Chondrocyte (in vitro differentiated cells): ENCODE results near the gene MFN2. TPM values are rescaled to one million over a fixed set of nuclear protein-coding genes. Genes with fewer than 3 reads are reported as not detected.

ENCODE experiments used
- DNase-seq: peaks from one replicate; pipeline ENCODE4 v3.0.0; 2021; ENCODE audit warnings: mixed read lengths, low spot score
- H3K27ac Mint-ChIP-seq: one replicate; pipeline ENCODE4 v1.8.0; 2021; ENCODE audit warnings: mild to moderate bottlenecking, moderate library complexity, mixed read lengths; ENCODE audit not compliant: unreplicated experiment
- H3K27me3 Mint-ChIP-seq: 2 replicates; pipeline ENCODE4 v1.8.0; 2021; ENCODE audit warnings: low read depth, mixed read lengths
- H3K36me3 Mint-ChIP-seq: 2 replicates; pipeline ENCODE4 v1.8.0; 2021; ENCODE audit warnings: low read depth, mixed read lengths
- H3K4me1 Mint-ChIP-seq: 2 replicates; pipeline ENCODE4 v1.8.0; 2021; ENCODE audit warnings: low read depth, mild to moderate bottlenecking, mixed read lengths
- H3K4me3 Mint-ChIP-seq: one replicate; pipeline ENCODE4 v1.8.0; 2021; ENCODE audit warnings: mild to moderate bottlenecking, moderate library complexity, mixed read lengths; ENCODE audit not compliant: unreplicated experiment
- H3K9me3 Mint-ChIP-seq: 2 replicates; pipeline ENCODE4 v1.8.0; 2021; ENCODE audit warnings: low read depth, mixed read lengths
- total RNA-seq: library from RNA; stranded (reverse); gene quantifications from 3 replicates; pipeline ENCODE4 v1.2.1, GENCODE V29; 2021
- TF ChIP-seq, protein P1 (sequence below): fragments of 200-600 bp; sonication (generic); IDR thresholded peaks from 2 replicates; pipeline ENCODE4 v1.5.0; 2021; ENCODE audit warnings: antibody characterized with exemption, mild to moderate bottlenecking, moderate library complexity

The MFN2 gene
- total RNA-seq, 1 donor from 2014 or later, result 56.6 TPM

GRCh38 chr1:11960715-11961114, 19.5 kb upstream of the MFN2 start:
- H3K4me1 Mint-ChIP-seq, result no peaks in the 10 kb centered on the region
- no peak overlapping the region for H3K4me3 Mint-ChIP-seq
- H3K9me3 Mint-ChIP-seq, result no peaks in the 10 kb centered on the region
- H3K36me3 Mint-ChIP-seq, result peaks cover 30% of the 10 kb centered on the region
- no peak overlapping the region for H3K27ac Mint-ChIP-seq
- TF ChIP-seq, protein P1, sequence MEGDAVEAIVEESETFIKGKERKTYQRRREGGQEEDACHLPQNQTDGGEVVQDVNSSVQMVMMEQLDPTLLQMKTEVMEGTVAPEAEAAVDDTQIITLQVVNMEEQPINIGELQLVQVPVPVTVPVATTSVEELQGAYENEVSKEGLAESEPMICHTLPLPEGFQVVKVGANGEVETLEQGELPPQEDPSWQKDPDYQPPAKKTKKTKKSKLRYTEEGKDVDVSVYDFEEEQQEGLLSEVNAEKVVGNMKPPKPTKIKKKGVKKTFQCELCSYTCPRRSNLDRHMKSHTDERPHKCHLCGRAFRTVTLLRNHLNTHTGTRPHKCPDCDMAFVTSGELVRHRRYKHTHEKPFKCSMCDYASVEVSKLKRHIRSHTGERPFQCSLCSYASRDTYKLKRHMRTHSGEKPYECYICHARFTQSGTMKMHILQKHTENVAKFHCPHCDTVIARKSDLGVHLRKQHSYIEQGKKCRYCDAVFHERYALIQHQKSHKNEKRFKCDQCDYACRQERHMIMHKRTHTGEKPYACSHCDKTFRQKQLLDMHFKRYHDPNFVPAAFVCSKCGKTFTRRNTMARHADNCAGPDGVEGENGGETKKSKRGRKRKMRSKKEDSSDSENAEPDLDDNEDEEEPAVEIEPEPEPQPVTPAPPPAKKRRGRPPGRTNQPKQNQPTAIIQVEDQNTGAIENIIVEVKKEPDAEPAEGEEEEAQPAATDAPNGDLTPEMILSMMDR, result no peak
- H3K27me3 Mint-ChIP-seq, result no peaks in the 10 kb centered on the region
- no peak for DNase-seq

GRCh38 chr1:11961230-11961629, 19.0 kb upstream of the MFN2 start:
- Mint-ChIP-seq H3K4me1 (no peaks in the 10 kb centered on the region), H3K4me3 (no peak overlapping the region)
- no peak for DNase-seq

GRCh38 chr1:11963622-11964021, 16.6 kb upstream of the MFN2 start:
- TF ChIP-seq, protein P1, result no peak
- no peak for DNase-seq
- Mint-ChIP-seq H3K4me1 (no peaks in the 10 kb centered on the region), H3K27ac (no peak overlapping the region), H3K9me3 (no peaks in the 10 kb centered on the region), H3K4me3 (no peak overlapping the region), H3K36me3 (peaks cover 26% of the 10 kb centered on the region), H3K27me3 (no peaks in the 10 kb centered on the region)

More at GRCh38 chr1:11961230-11961629, 19.0 kb upstream of the MFN2 start:
- no peaks in the 10 kb centered on the region for H3K27me3 Mint-ChIP-seq
- TF ChIP-seq, protein P1, result no peak
- H3K36me3 Mint-ChIP-seq, result peaks cover 30% of the 10 kb centered on the region
- H3K27ac Mint-ChIP-seq, result no peak overlapping the region
- no peaks in the 10 kb centered on the region for H3K9me3 Mint-ChIP-seq

DNA sequence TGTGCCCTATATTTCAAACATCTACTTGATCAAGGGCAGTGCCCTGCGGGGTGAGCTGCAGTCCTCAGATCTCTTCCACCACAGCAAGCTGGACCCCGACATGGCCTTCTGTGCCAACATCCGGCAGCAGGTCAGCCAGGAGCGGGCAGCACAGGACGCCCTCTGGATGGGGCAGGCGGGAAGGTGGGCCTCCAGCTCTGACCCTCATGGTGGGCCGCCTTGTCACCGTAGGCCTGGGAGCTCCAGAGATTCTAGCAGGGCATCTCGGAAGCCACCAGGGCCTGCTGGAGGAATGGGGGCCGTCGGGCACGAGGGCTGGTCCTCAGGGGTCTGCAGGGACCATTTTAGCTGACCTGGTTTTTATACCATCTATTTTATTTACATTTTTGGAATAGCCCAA, 15.6 kb upstream of the MFN2 start:
- no peak for DNase-seq
- Mint-ChIP-seq H3K4me1 (no peaks in the 10 kb centered on the region), H3K36me3 (peaks cover 26% of the 10 kb centered on the region), H3K27me3 (no peaks in the 10 kb centered on the region), H3K4me3 (no peak overlapping the region), H3K27ac (no peak overlapping the region), H3K9me3 (no peaks in the 10 kb centered on the region)
- TF ChIP-seq, protein P1, result no peak

- no peak overlapping the region for H3K27ac Mint-ChIP-seq
- no peaks in the 10 kb centered on the region for H3K27me3 Mint-ChIP-seq
- H3K36me3 Mint-ChIP-seq, result peaks cover 28% of the 10 kb centered on the region
- TF ChIP-seq, protein P1, result peak; percentile 61
- no peak for DNase-seq
- no peaks in the 10 kb centered on the region for H3K4me1 Mint-ChIP-seq
- no peaks in the 10 kb centered on the region for H3K9me3 Mint-ChIP-seq
- no peak overlapping the region for H3K4me3 Mint-ChIP-seq
Observed at GRCh38 chr1:11967028-11967547, 13.2 kb upstream of the MFN2 start.
